ENCODE results near the gene KCNK4.

KCNK4 gene

GRCh38 chr11:64304032-64304315 is 12.9 kb downstream of the KCNK4 start:
- TF ChIP-seq MAX (IDR thresholded peaks at IDR 0.05) (no peak), TAF1 (IDR thresholded peaks at IDR 0.05; ENCODE audit: low read depth) (no peak), NFIC (IDR thresholded peaks at IDR 0.05) (no peak), TCF12 (IDR thresholded peaks at IDR 0.05; ENCODE audit: low read depth) (no peak), REST (IDR thresholded peaks at IDR 0.05; ENCODE audit: low read depth) (no peak), FOXM1 (IDR thresholded peaks at IDR 0.05; ENCODE audit: borderline replicate concordance, low read depth) (no peak), EGR1 (IDR thresholded peaks at IDR 0.05) (no peak), CEBPB (IDR thresholded peaks at IDR 0.05) (no peak), RAD21 (IDR thresholded peaks at IDR 0.05; ENCODE audit: low read depth) (no peak), CREB1 (IDR thresholded peaks at IDR 0.05; ENCODE audit: low read depth) (no peak), YY1 (IDR thresholded peaks at IDR 0.05; ENCODE audit: low read depth) (no peak), EP300 (IDR thresholded peaks at IDR 0.05; ENCODE audit: borderline replicate concordance) (no peak), ZBTB7A (IDR thresholded peaks at IDR 0.05; ENCODE audit: low read depth) (no peak), USF1 (IDR thresholded peaks at IDR 0.05) (no peak)

- no peak; the same call in 1 of the 2 replicates for TF ChIP-seq EP300 (IDR thresholded peaks at IDR 0.05; ENCODE audit: borderline replicate concordance)
- TF ChIP-seq NFIC (IDR thresholded peaks at IDR 0.05), result no peak
- TF ChIP-seq FOXM1 (IDR thresholded peaks at IDR 0.05; ENCODE audit: borderline replicate concordance, low read depth), result no peak
- peak; percentile 85 for TF ChIP-seq MAX (IDR thresholded peaks at IDR 0.05)
- no peak for TF ChIP-seq CREB1 (IDR thresholded peaks at IDR 0.05; ENCODE audit: low read depth)
- TF ChIP-seq USF1 (IDR thresholded peaks at IDR 0.05), result peak; percentile 70
- no peak for TF ChIP-seq TAF1 (IDR thresholded peaks at IDR 0.05; ENCODE audit: low read depth)
- peak; percentile 47; the same call in 1 of the 2 replicates for TF ChIP-seq TCF12 (IDR thresholded peaks at IDR 0.05; ENCODE audit: low read depth)
- TF ChIP-seq CEBPB (IDR thresholded peaks at IDR 0.05), result no peak
- no peak for TF ChIP-seq EGR1 (IDR thresholded peaks at IDR 0.05)
- no peak for TF ChIP-seq REST (IDR thresholded peaks at IDR 0.05; ENCODE audit: low read depth)
- TF ChIP-seq YY1 (IDR thresholded peaks at IDR 0.05; ENCODE audit: low read depth), result 0 out of 2 replicates have a peak, but pooled peaks have one; percentile 4
- TF ChIP-seq RAD21 (IDR thresholded peaks at IDR 0.05; ENCODE audit: low read depth), result peak; percentile 49; the same call in 1 of the 2 replicates
- TF ChIP-seq ZBTB7A (IDR thresholded peaks at IDR 0.05; ENCODE audit: low read depth), result no peak
- no peak for TF ChIP-seq TEAD4 (IDR thresholded peaks at IDR 0.05)
Measured at GRCh38 chr11:64304316-64305072, 13.4 kb downstream of the KCNK4 start.

GRCh38 chr11:64305075-64305690 is 14.1 kb downstream of the KCNK4 start, which contains the start of gene ESRRA:
TSS of gene ESRRA (plus strand) at chr11:64305524. CDS start at chr11:64307180, 1,656 bp downstream.
- TF ChIP-seq TAF1 (IDR thresholded peaks at IDR 0.05; ENCODE audit: low read depth) (no peak), CEBPB (IDR thresholded peaks at IDR 0.05) (peak; percentile 66), ZBTB7A (IDR thresholded peaks at IDR 0.05; ENCODE audit: low read depth) (peak; percentile 79; the same call in 1 of the 2 replicates), FOXM1 (IDR thresholded peaks at IDR 0.05; ENCODE audit: borderline replicate concordance, low read depth) (no peak)

GRCh38 chr11:64305691-64306562 is 14.8 kb downstream of the KCNK4 start:
- TF ChIP-seq CEBPB (IDR thresholded peaks at IDR 0.05) (no peak), YY1 (IDR thresholded peaks at IDR 0.05; ENCODE audit: low read depth) (no peak), EGR1 (IDR thresholded peaks at IDR 0.05) (peak; percentile 36; the same call in 1 of the 2 replicates), ZBTB7A (IDR thresholded peaks at IDR 0.05; ENCODE audit: low read depth) (peak; percentile 87), NFIC (IDR thresholded peaks at IDR 0.05) (no peak), RAD21 (IDR thresholded peaks at IDR 0.05; ENCODE audit: low read depth) (no peak), TAF1 (IDR thresholded peaks at IDR 0.05; ENCODE audit: low read depth) (peak; percentile 52; the same call in 1 of the 2 replicates), TCF12 (IDR thresholded peaks at IDR 0.05; ENCODE audit: low read depth) (0 out of 2 replicates have a peak, but pooled peaks have one; percentile 37), MAX (IDR thresholded peaks at IDR 0.05) (peak; percentile 89), EP300 (IDR thresholded peaks at IDR 0.05; ENCODE audit: borderline replicate concordance) (peak; percentile 32; the same call in 1 of the 2 replicates), TEAD4 (IDR thresholded peaks at IDR 0.05) (peak; percentile 37; the same call in 1 of the 2 replicates), USF1 (IDR thresholded peaks at IDR 0.05) (peak; percentile 1; the same call in 1 of the 2 replicates), CREB1 (IDR thresholded peaks at IDR 0.05; ENCODE audit: low read depth) (no peak), FOXM1 (IDR thresholded peaks at IDR 0.05; ENCODE audit: borderline replicate concordance, low read depth) (no peak)

Data from Ishikawa (cell line).